HCT116 (cell line): ENCODE measurements around the gene PSKH1. TPM values are rescaled to one million over a fixed set of nuclear protein-coding genes. Genes with fewer than 3 reads are reported as not detected.

Experiments used
- ATAC-seq: fragments of 200-7000 bp; cut with Tn5 transposase; 2 replicates; pipeline ENCODE4 v1.9.1; 2020; ENCODE audit warnings: mild to moderate bottlenecking, moderate library complexity
- BruUV-seq: library from RNA; stranded (reverse); fragments of 400-500 nt; replicated peaks from 2 replicates; lab custom pipeline; 2021; lab: Mats Ljungman, UMichigan
- CTCF ChIA-PET: fragments of 300-600 bp; sonication (Branson Sonifier 250); formaldehyde crosslinking; loops from one replicate; lab custom pipeline; 2021; ENCODE audit warnings: antibody characterized with exemption; lab: Charles Lee
- POLR2A ChIA-PET: fragments of 300-600, 350-600 bp; sonication (Branson Sonifier 250); formaldehyde crosslinking; loops from one replicate; lab custom pipeline; 2021; ENCODE audit warnings: antibody characterized with exemption; lab: Charles Lee
- RAD21 ChIA-PET, 2 experiments: fragments of 300-600 bp; sonication (Branson Sonifier 250); formaldehyde crosslinking; loops; one replicate each; lab custom pipeline; 2023; ENCODE audit warnings: low total read pairs in 2 of 2; ENCODE audit not compliant: uncharacterized antibody in 2 of 2, unreplicated experiment in 2 of 2, low non-redundant PET in 1 of 2; lab: Charles Lee
- DNase-seq: peaks from one replicate; pipeline ENCODE4 v3.0.0-alpha.2; 2010; ENCODE audit warnings: low read depth, low spot score
- H2AFZ ChIP-seq: fragments of 200-600 bp; shearing (Covaris generic), sonication (generic); 2 replicates; pipeline ENCODE4 v1.6.1; 2017; ENCODE audit warnings: low read depth, mixed run types, mixed read lengths, antibody characterized with exemption, low read length; ENCODE audit not compliant: poor library complexity, severe bottlenecking
- H3K27ac ChIP-seq: 2 replicates; pipeline ENCODE4 v1.5.1; 2012; ENCODE audit warnings: low read depth, low read length
- H3K27me3 ChIP-seq: fragments of 200-600 bp; sonication (generic); 2 replicates; pipeline ENCODE4 v1.6.1; 2016; ENCODE audit warnings: mixed run types, low read length, mixed read lengths; ENCODE audit not compliant: insufficient read depth
- H3K36me3 ChIP-seq, 2 experiments: fragments of 200-500 bp in 1 of 2; fragments of 200-600 bp in 1 of 2; sonication (Bioruptor generic) in 1 of 2; sonication (generic) in 1 of 2; 2 replicates each; pipeline versions ENCODE4 v1.5.1 to v1.6.1; 2014 to 2016; ENCODE audit warnings: low read length in 2 of 2, inconsistent platforms in 1 of 2, mixed read lengths in 1 of 2, mixed run types in 1 of 2; ENCODE audit not compliant: insufficient read depth in 2 of 2, control insufficient read depth in 1 of 2
- H3K4me1 ChIP-seq, 2 experiments: fragments of 200-600 bp in 1 of 2; sonication (generic) in 1 of 2; 2 replicates each; pipeline versions ENCODE4 v1.5.1 to v1.6.1; 2012 to 2017; ENCODE audit warnings: low read length in 2 of 2, inconsistent platforms in 1 of 2, mild to moderate bottlenecking in 1 of 2, mixed read lengths in 1 of 2, mixed run types in 1 of 2, moderate library complexity in 1 of 2; ENCODE audit not compliant: insufficient read depth in 2 of 2, control insufficient read depth in 1 of 2
- H3K4me2 ChIP-seq: fragments of 200-600 bp; sonication (generic); 2 replicates; pipeline ENCODE4 v1.6.1; 2017; ENCODE audit warnings: mixed run types, low read length, mixed read lengths
- H3K4me3 ChIP-seq, 2 experiments: fragments of 200-600 bp in 1 of 2; sonication (generic) in 1 of 2; replicated peaks in 1 of 2; 2 replicates each; pipeline ENCODE4 v1.5.1; 2011 to 2016; ENCODE audit warnings: low read length in 2 of 2, control low read depth in 1 of 2, low read depth in 1 of 2, mild to moderate bottlenecking in 1 of 2, mixed read lengths in 1 of 2, mixed run types in 1 of 2
- H3K79me2 ChIP-seq: fragments of 200-600 bp; sonication (generic); 2 replicates; pipeline ENCODE4 v1.6.1; 2017; ENCODE audit warnings: mild to moderate bottlenecking, mixed run types, low read length, moderate library complexity, mixed read lengths; ENCODE audit not compliant: insufficient read depth
- H3K9ac ChIP-seq: fragments of 200-600 bp; sonication (generic); 2 replicates; pipeline ENCODE4 v1.6.1; 2016; ENCODE audit warnings: low read length, mixed read lengths
- H3K9me2 ChIP-seq: fragments of 200-600 bp; sonication (generic), shearing (Covaris generic); 2 replicates; pipeline ENCODE4 v1.6.1; 2017; ENCODE audit warnings: mixed run types, mild to moderate bottlenecking, moderate library complexity; ENCODE audit not compliant: insufficient read depth
- H3K9me3 ChIP-seq, 2 experiments: fragments of 200-500 bp in 1 of 2; fragments of 200-600 bp in 1 of 2; sonication (Bioruptor generic) in 1 of 2; sonication (generic) in 1 of 2; 2 replicates each; pipeline ENCODE4 v1.6.1; 2014 to 2017; ENCODE audit warnings: low read length in 2 of 2, mixed read lengths in 2 of 2, inconsistent platforms in 1 of 2, low read depth in 1 of 2, mild to moderate bottlenecking in 1 of 2, mixed run types in 1 of 2, moderate library complexity in 1 of 2; ENCODE audit not compliant: control insufficient read depth in 1 of 2, insufficient read depth in 1 of 2
- H4K20me1 ChIP-seq: fragments of 200-600 bp; sonication (generic), shearing (Covaris generic); 2 replicates; pipeline ENCODE4 v1.6.1; 2017; ENCODE audit warnings: mixed run types, mild to moderate bottlenecking, moderate library complexity; ENCODE audit not compliant: insufficient read depth
- CBX3 ChIP-seq: IDR thresholded peaks from 2 replicates; pipeline ENCODE4 v1.6.1; 2012; ENCODE audit warnings: low read depth
- CEBPB ChIP-seq: IDR thresholded peaks from 2 replicates; pipeline ENCODE4 v1.6.1; 2012; ENCODE audit warnings: low read depth
- EGR1 ChIP-seq: IDR thresholded peaks from 2 replicates; pipeline ENCODE4 v1.6.1; 2012; ENCODE audit warnings: low read depth
- EZH2 ChIP-seq: fragments of 200-600 bp; sonication (generic); IDR thresholded peaks from 2 replicates; pipeline ENCODE4 v1.6.1; 2017; ENCODE audit warnings: antibody characterized with exemption, mixed run types
- EZH2phosphoT487 ChIP-seq: fragments of 200-600 bp; IDR thresholded peaks from 2 replicates; pipeline ENCODE4 v1.6.1; 2018; ENCODE audit warnings: antibody characterized with exemption, borderline replicate concordance
- FOSL1 ChIP-seq: IDR thresholded peaks from 2 replicates; pipeline ENCODE4 v1.6.1; 2012; ENCODE audit warnings: low read depth
- JUND ChIP-seq: IDR thresholded peaks from 2 replicates; pipeline ENCODE4 v1.6.1; 2012
- POLR2A ChIP-seq: IDR thresholded peaks from 2 replicates; pipeline ENCODE4 v1.7.0; 2011; ENCODE audit warnings: borderline replicate concordance; ENCODE audit not compliant: insufficient read depth, insufficient read length; ENCODE audit errors: extremely low read depth
- POLR2AphosphoS5 ChIP-seq: IDR thresholded peaks from 2 replicates; pipeline ENCODE4 v1.6.1; 2011; ENCODE audit warnings: mild to moderate bottlenecking, low read depth, low read length, moderate library complexity
- RAD21 ChIP-seq: IDR thresholded peaks from 2 replicates; pipeline ENCODE4 v1.6.1; 2012; ENCODE audit warnings: low read depth, mild to moderate bottlenecking
- SIN3A ChIP-seq: IDR thresholded peaks from 2 replicates; pipeline ENCODE4 v1.6.1; 2012; ENCODE audit warnings: low read depth
- SP1 ChIP-seq: IDR thresholded peaks from 2 replicates; pipeline ENCODE4 v1.6.1; 2012; ENCODE audit warnings: low read depth
- SRF ChIP-seq: IDR thresholded peaks from 2 replicates; pipeline ENCODE4 v1.6.1; 2012; ENCODE audit warnings: low read depth
- TCF7L2 ChIP-seq: IDR thresholded peaks from 2 replicates; pipeline ENCODE4 v1.7.0; 2011; ENCODE audit warnings: borderline replicate concordance, inconsistent platforms; ENCODE audit not compliant: insufficient read depth, insufficient read length; ENCODE audit errors: extremely low read depth
- YY1 ChIP-seq: IDR thresholded peaks from 2 replicates; pipeline ENCODE4 v1.6.1; 2011; ENCODE audit warnings: low read length, low read depth, moderate library complexity, mild to moderate bottlenecking; ENCODE audit not compliant: insufficient replicate concordance; ENCODE audit errors: extremely low read depth
- ZFX ChIP-seq: fragments of 450-650 bp; IDR thresholded peaks from 2 replicates; pipeline ENCODE4 v1.6.1; 2017
- ZNF274 ChIP-seq: fragments of 200-500 bp; sonication (Bioruptor generic); IDR thresholded peaks from 2 replicates; pipeline ENCODE4 v1.6.1; 2014; ENCODE audit warnings: mild to moderate bottlenecking, low read depth, low read length, inconsistent platforms
- intact Hi-C: fragments of 100-400 bp; cut with micrococcal nuclease; formaldehyde crosslinking; loops from 2 replicates; pipeline ENCODE4 v1.10.0; 2022
- total RNA-seq: library from RNA; stranded (reverse); gene quantifications from one replicate; pipeline ENCODE4 v1.2.1, GENCODE V29; 2021; ENCODE audit not compliant: unreplicated experiment
- TF ChIP-seq, protein P1 (sequence below): IDR thresholded peaks from 2 replicates; pipeline ENCODE4 v1.6.1; 2012; ENCODE audit warnings: low read depth
- TF ChIP-seq, protein P2 (sequence below): IDR thresholded peaks from 2 replicates; pipeline ENCODE4 v1.6.1; 2012

Gene PSKH1
- total RNA-seq, 1 experiment from 2014 or later, result 16.2 TPM

GRCh38 chr16:67954421-67955196 lies 61.6 kb downstream of the PSKH1 start:
- intact Hi-C loops, result no loop called here
- no peak for ATAC-seq
- H3K9me3 ChIP-seq, result no peaks in the 10 kb centered on the region
- no peak overlapping the region for H3K4me3 ChIP-seq
- no peaks in the 10 kb centered on the region for H3K79me2 ChIP-seq
- H3K9ac ChIP-seq, result no peak overlapping the region
- H3K27ac ChIP-seq, result no peak overlapping the region
- POLR2A ChIA-PET, result no interaction called here
- H3K4me2 ChIP-seq, result no peak overlapping the region
- no peaks in the 10 kb centered on the region for H3K9me2 ChIP-seq
- RAD21 ChIA-PET, result no interaction called here
- no peaks in the 10 kb centered on the region for H3K27me3 ChIP-seq
- DNase-seq, result no peak
- H2AFZ ChIP-seq, result no peak overlapping the region
- no peaks in the 10 kb centered on the region; a peak in 1 of 4 replicates for H3K4me1 ChIP-seq
- BruUV-seq, result no TSS peak
- H3K36me3 ChIP-seq, result peaks cover 7 to 8% of the 10 kb centered on the region in 2 experiments; a peak in 3 of 4 replicates
- CTCF ChIA-PET, result no interaction called here
- no peaks in the 10 kb centered on the region for H4K20me1 ChIP-seq
- TF ChIP-seq FOSL1 (no peak), EGR1 (no peak), POLR2AphosphoS5 (no peak), ZNF274 (no peak), SRF (no peak), SIN3A (no peak), YY1 (no peak), POLR2A (no peak), RAD21 (no peak), JUND (no peak), CEBPB (no peak)

DNA sequence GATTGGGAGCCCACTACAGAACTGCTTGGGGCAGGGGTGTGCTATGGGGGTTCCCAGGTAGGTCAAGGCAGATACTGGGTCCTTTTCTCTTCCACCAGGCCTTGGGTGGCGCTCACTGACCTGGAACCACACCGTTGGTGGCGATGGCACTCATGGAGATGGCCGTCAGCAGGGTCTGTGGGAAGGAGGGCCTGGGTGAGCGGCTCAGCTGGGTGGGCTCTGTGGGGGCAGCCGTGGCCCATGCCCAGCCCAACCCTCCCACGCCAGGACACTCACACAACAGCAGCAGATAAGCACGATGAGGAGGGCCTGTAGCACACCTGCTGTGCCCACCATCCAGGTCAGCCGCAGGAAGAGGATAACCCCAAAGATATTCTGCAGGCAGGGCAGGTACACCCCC lies 64.6 kb downstream of the PSKH1 start:
- no TSS peak for BruUV-seq
- no peak overlapping the region for H2AFZ ChIP-seq
- H3K79me2 ChIP-seq, result no peaks in the 10 kb centered on the region
- no peaks in the 10 kb centered on the region for H3K9me3 ChIP-seq
- ATAC-seq (no peak), DNase-seq (no peak)
- no peaks in the 10 kb centered on the region for H3K9me2 ChIP-seq
- ChIA-PET POLR2A (no interaction called here), CTCF (no interaction called here), RAD21 (no interaction called here)
- H3K4me2 ChIP-seq, result no peak overlapping the region
- intact Hi-C loops, result no loop called here
- no peaks in the 10 kb centered on the region; a peak in 1 of 4 replicates for H3K4me1 ChIP-seq
- no peaks in the 10 kb centered on the region for H3K27me3 ChIP-seq
- no peak overlapping the region for H3K4me3 ChIP-seq
- H3K9ac ChIP-seq, result no peak overlapping the region
- peaks cover 9 to 10% of the 10 kb centered on the region in 2 experiments; a peak in 3 of 4 replicates for H3K36me3 ChIP-seq
- H3K27ac ChIP-seq, result no peak overlapping the region
- no peaks in the 10 kb centered on the region for H4K20me1 ChIP-seq
- no peak for TF ChIP-seq SIN3A
- TF ChIP-seq POLR2A, result no peak
- TF ChIP-seq EZH2phosphoT487, result no peak
- no peak for TF ChIP-seq JUND
- no peak for TF ChIP-seq ZNF274
- no peak for TF ChIP-seq SP1
- no peak for TF ChIP-seq ZFX
- TF ChIP-seq, protein P1, sequence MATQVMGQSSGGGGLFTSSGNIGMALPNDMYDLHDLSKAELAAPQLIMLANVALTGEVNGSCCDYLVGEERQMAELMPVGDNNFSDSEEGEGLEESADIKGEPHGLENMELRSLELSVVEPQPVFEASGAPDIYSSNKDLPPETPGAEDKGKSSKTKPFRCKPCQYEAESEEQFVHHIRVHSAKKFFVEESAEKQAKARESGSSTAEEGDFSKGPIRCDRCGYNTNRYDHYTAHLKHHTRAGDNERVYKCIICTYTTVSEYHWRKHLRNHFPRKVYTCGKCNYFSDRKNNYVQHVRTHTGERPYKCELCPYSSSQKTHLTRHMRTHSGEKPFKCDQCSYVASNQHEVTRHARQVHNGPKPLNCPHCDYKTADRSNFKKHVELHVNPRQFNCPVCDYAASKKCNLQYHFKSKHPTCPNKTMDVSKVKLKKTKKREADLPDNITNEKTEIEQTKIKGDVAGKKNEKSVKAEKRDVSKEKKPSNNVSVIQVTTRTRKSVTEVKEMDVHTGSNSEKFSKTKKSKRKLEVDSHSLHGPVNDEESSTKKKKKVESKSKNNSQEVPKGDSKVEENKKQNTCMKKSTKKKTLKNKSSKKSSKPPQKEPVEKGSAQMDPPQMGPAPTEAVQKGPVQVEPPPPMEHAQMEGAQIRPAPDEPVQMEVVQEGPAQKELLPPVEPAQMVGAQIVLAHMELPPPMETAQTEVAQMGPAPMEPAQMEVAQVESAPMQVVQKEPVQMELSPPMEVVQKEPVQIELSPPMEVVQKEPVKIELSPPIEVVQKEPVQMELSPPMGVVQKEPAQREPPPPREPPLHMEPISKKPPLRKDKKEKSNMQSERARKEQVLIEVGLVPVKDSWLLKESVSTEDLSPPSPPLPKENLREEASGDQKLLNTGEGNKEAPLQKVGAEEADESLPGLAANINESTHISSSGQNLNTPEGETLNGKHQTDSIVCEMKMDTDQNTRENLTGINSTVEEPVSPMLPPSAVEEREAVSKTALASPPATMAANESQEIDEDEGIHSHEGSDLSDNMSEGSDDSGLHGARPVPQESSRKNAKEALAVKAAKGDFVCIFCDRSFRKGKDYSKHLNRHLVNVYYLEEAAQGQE, result no peak
- TF ChIP-seq TCF7L2, result no peak
- TF ChIP-seq CBX3, result no peak
- TF ChIP-seq CEBPB, result no peak
- TF ChIP-seq EGR1, result no peak
- TF ChIP-seq EZH2, result no peak
- TF ChIP-seq, protein P2, sequence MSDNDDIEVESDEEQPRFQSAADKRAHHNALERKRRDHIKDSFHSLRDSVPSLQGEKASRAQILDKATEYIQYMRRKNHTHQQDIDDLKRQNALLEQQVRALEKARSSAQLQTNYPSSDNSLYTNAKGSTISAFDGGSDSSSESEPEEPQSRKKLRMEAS, result no peak
- TF ChIP-seq YY1, result no peak
